KMS-11 (cell line): Measurements from ENCODE around the gene NCKAP5.

Source experiments
- H2AFZ ChIP-seq: fragments of 200-600 bp; sonication (generic); 2 replicates; pipeline ENCODE4 v1.6.1; 2016; ENCODE audit warnings: antibody characterized with exemption, mixed run types, low read depth
- H3K27ac ChIP-seq: fragments of 200-600 bp; sonication (generic); 2 replicates; pipeline ENCODE4 v1.6.1; 2016; ENCODE audit warnings: mild to moderate bottlenecking, mixed run types
- H3K27me3 ChIP-seq: fragments of 200-600 bp; sonication (generic); 2 replicates; pipeline ENCODE4 v1.6.1; 2017; ENCODE audit warnings: mild to moderate bottlenecking, low read depth, mixed run types, moderate library complexity; ENCODE audit not compliant: insufficient read depth
- H3K36me3 ChIP-seq: fragments of 200-600 bp; sonication (generic); 2 replicates; pipeline ENCODE4 v1.6.1; 2017; ENCODE audit warnings: mild to moderate bottlenecking, mixed run types; ENCODE audit not compliant: insufficient read depth
- H3K4me1 ChIP-seq: fragments of 200-600 bp; sonication (generic); 2 replicates; pipeline ENCODE4 v1.6.1; 2016; ENCODE audit warnings: mild to moderate bottlenecking, low read depth, mixed run types; ENCODE audit not compliant: poor library complexity, severe bottlenecking
- H3K4me2 ChIP-seq: fragments of 200-600 bp; sonication (generic); 2 replicates; pipeline ENCODE4 v1.7.0; 2016; ENCODE audit warnings: mild to moderate bottlenecking, mixed run types
- H3K4me3 ChIP-seq: fragments of 200-600 bp; sonication (generic); IDR thresholded peaks from 2 replicates; pipeline ENCODE4 v1.6.1; 2017; ENCODE audit warnings: low read depth, low read length, mixed read lengths; ENCODE audit not compliant: insufficient read depth
- H3K79me2 ChIP-seq: fragments of 200-600 bp; sonication (generic); 2 replicates; pipeline ENCODE4 v1.6.1; 2016; ENCODE audit warnings: low read depth, mixed run types; ENCODE audit not compliant: insufficient read depth
- H3K9ac ChIP-seq: fragments of 200-600 bp; sonication (generic); 2 replicates; pipeline ENCODE4 v1.6.1; 2016; ENCODE audit warnings: mild to moderate bottlenecking, mixed run types
- H4K20me1 ChIP-seq: fragments of 200-600 bp; sonication (generic); 2 replicates; pipeline ENCODE4 v1.6.1; 2016; ENCODE audit warnings: mild to moderate bottlenecking, mixed run types; ENCODE audit not compliant: insufficient read depth
- TF ChIP-seq, protein P1 (sequence below): fragments of 200-600 bp; sonication (generic); conservative IDR thresholded peaks from 2 replicates; pipeline ENCODE4 v1.6.1; 2017; ENCODE audit warnings: low read depth, mild to moderate bottlenecking, antibody characterized with exemption, low read length, moderate library complexity, mixed read lengths

The NCKAP5 gene

DNA sequence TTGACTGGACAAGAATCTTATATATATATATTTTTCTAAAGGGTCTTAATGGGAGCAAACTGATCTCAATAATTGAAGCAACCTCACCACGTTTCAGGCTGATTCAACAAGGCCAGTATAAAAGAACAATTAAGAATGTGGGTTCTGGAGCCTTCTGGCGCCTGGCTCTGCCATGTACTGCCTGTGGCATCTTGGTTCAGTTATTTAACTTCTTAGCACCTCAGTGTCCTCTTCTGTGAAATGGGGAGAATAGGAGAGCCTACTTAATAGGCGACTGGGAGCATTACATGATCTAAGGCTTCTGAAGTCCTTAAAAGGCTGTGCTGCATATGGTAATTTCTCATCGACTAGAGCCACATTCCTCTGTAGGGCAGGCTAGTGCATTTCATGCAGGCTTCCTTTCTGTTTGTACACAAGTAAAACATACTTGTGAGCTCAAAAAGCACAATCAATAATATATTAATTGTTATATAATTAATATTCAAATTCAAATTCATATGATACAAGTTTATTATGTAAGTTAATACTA is 779.9 kb downstream of the NCKAP5 start:
- Histone ChIP-seq H3K27ac (no peak overlapping the region), H3K36me3 (no peaks in the 10 kb centered on the region), H2AFZ (no peak overlapping the region), H3K4me3 (no peak overlapping the region), H3K4me2 (no peak overlapping the region), H3K27me3 (no peaks in the 10 kb centered on the region), H3K4me1 (no peaks in the 10 kb centered on the region), H3K9ac (no peak overlapping the region), H3K79me2 (no peaks in the 10 kb centered on the region), H4K20me1 (no peaks in the 10 kb centered on the region)
- TF ChIP-seq, protein P1, sequence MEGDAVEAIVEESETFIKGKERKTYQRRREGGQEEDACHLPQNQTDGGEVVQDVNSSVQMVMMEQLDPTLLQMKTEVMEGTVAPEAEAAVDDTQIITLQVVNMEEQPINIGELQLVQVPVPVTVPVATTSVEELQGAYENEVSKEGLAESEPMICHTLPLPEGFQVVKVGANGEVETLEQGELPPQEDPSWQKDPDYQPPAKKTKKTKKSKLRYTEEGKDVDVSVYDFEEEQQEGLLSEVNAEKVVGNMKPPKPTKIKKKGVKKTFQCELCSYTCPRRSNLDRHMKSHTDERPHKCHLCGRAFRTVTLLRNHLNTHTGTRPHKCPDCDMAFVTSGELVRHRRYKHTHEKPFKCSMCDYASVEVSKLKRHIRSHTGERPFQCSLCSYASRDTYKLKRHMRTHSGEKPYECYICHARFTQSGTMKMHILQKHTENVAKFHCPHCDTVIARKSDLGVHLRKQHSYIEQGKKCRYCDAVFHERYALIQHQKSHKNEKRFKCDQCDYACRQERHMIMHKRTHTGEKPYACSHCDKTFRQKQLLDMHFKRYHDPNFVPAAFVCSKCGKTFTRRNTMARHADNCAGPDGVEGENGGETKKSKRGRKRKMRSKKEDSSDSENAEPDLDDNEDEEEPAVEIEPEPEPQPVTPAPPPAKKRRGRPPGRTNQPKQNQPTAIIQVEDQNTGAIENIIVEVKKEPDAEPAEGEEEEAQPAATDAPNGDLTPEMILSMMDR = no peak

- H3K27me3 ChIP-seq = no peaks in the 10 kb centered on the region
- no peak overlapping the region for H3K4me3 ChIP-seq
- H3K27ac ChIP-seq = no peak overlapping the region
- H3K79me2 ChIP-seq = no peaks in the 10 kb centered on the region
- TF ChIP-seq, protein P1 = no peak
- no peak overlapping the region for H3K4me2 ChIP-seq
- no peaks in the 10 kb centered on the region for H3K36me3 ChIP-seq
- H4K20me1 ChIP-seq = no peaks in the 10 kb centered on the region
- no peak overlapping the region for H2AFZ ChIP-seq
- H3K4me1 ChIP-seq = no peaks in the 10 kb centered on the region
- no peak overlapping the region for H3K9ac ChIP-seq
Observed at GRCh38 chr2:132783883-132784282, 784.4 kb downstream of the NCKAP5 start.

DNA sequence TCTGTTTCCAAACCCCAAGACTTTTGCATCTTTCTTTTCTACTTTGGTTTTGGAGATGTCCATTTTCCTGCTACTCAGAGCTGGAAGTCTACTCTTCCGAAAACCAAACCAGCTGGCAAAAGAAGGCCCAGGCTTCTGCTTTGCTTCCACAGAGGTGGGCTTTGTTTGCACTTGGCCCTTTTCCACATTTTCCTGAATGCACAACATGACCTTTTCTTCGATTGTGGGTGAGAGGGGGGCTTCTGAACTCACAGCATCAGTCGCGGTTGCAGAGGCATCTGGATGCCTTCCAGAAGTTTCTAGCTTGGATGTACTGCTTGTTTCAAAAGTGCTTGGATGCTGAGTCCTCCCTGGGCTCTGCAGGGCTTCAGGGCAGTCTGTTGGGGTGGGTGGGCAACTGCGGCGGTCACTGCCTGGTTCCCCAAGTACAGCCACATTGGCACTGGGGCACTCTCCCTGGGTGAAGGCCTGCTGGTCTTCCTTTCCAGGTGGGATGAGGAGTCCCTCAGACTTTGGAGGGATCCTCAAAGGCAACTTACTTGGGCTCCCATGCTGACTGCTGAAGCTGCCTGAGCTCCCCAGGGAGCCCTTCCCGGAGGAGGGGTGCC is 786.0 kb downstream of the NCKAP5 start:
- TF ChIP-seq, protein P1 = no peak
- H4K20me1 ChIP-seq = no peaks in the 10 kb centered on the region
- no peak overlapping the region for H3K4me2 ChIP-seq
- H2AFZ ChIP-seq = no peak overlapping the region
- H3K79me2 ChIP-seq = no peaks in the 10 kb centered on the region
- no peak overlapping the region for H3K4me3 ChIP-seq
- H3K9ac ChIP-seq = no peak overlapping the region
- H3K27ac ChIP-seq = no peak overlapping the region
- H3K4me1 ChIP-seq = no peaks in the 10 kb centered on the region
- no peaks in the 10 kb centered on the region for H3K36me3 ChIP-seq
- no peaks in the 10 kb centered on the region for H3K27me3 ChIP-seq

DNA sequence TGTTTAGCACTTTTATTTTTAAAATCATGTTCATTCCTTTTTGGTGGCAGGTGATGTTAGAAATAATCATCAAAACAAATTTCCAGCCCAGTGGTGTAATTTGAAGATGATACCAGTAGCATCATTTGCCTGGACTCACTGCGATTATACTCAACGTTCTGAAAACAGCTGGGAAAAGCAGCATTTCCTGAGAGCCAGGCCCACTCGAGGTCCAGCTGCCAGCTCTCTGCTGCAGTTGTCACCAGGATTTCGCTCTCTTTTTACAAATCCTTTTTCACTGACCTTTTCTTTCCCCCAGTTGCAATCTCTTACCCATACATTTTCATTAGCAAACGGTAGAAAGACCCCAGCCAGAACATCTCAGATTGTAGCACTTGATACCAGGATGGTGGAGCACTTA is 787.6 kb downstream of the NCKAP5 start:
- no peaks in the 10 kb centered on the region for H3K4me1 ChIP-seq
- H3K27ac ChIP-seq = no peak overlapping the region
- no peaks in the 10 kb centered on the region for H4K20me1 ChIP-seq
- no peaks in the 10 kb centered on the region for H3K36me3 ChIP-seq
- H3K79me2 ChIP-seq = no peaks in the 10 kb centered on the region
- no peak overlapping the region for H3K4me2 ChIP-seq
- no peak overlapping the region for H3K4me3 ChIP-seq
- no peaks in the 10 kb centered on the region for H3K27me3 ChIP-seq
- no peak overlapping the region for H2AFZ ChIP-seq
- TF ChIP-seq, protein P1 = no peak
- no peak overlapping the region for H3K9ac ChIP-seq
